Peyer's patch (tissue), 4 donors: ENCODE data around the gene ZIC4.

ENCODE experiments used
- POLR2A ChIP-seq, 2 donors: fragments of 450-650 bp; IDR thresholded peaks; one replicate each; pipeline ENCODE4 v1.5.1; 2017; ENCODE audit warnings: antibody characterized with exemption in 2 of 2, mild to moderate bottlenecking in 2 of 2, moderate library complexity in 2 of 2
- TF ChIP-seq, protein P1 (sequence below), 6 experiments: fragments of 450-650 bp in 4 of 6; fragments of 200-600 bp in 2 of 6; sonication (generic) in 1 of 6; IDR thresholded peaks; one replicate each; pipeline ENCODE4 v1.5.1; 2017 to 2019; ENCODE audit warnings: antibody characterized with exemption in 6 of 6, mild to moderate bottlenecking in 3 of 6, moderate library complexity in 1 of 6

- TF ChIP-seq, protein P1, sequence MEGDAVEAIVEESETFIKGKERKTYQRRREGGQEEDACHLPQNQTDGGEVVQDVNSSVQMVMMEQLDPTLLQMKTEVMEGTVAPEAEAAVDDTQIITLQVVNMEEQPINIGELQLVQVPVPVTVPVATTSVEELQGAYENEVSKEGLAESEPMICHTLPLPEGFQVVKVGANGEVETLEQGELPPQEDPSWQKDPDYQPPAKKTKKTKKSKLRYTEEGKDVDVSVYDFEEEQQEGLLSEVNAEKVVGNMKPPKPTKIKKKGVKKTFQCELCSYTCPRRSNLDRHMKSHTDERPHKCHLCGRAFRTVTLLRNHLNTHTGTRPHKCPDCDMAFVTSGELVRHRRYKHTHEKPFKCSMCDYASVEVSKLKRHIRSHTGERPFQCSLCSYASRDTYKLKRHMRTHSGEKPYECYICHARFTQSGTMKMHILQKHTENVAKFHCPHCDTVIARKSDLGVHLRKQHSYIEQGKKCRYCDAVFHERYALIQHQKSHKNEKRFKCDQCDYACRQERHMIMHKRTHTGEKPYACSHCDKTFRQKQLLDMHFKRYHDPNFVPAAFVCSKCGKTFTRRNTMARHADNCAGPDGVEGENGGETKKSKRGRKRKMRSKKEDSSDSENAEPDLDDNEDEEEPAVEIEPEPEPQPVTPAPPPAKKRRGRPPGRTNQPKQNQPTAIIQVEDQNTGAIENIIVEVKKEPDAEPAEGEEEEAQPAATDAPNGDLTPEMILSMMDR (IDR thresholded peaks at IDR 0.05), result no peak
- TF ChIP-seq POLR2A (IDR thresholded peaks at IDR 0.05), result no peak
These were observed 11.4 kb upstream of the ZIC4 start for GRCh38 chr3:147417551-147418295.
